ENCODE measurements around the gene RHOBTB3.

Gene RHOBTB3

GRCh38 chr5:95841914-95842812 is 111.0 kb downstream of the RHOBTB3 start:
- DNase-seq (ENCODE audit: low read depth): no peak

- no peak for DNase-seq (ENCODE audit: low read depth)
These were observed 111.9 kb downstream of the RHOBTB3 start for GRCh38 chr5:95842854-95843544.

GRCh38 chr5:95843733-95844223 is 112.6 kb downstream of the RHOBTB3 start:
- DNase-seq (ENCODE audit: low read depth): no peak

- DNase-seq (ENCODE audit: low read depth): no peak
These were observed 114.3 kb downstream of the RHOBTB3 start for GRCh38 chr5:95845391-95845790.

Data from fibroblast of the conjunctiva (primary cell).